CD4-positive, alpha-beta T cell treated with Interleukin-15 for 1 hour (primary cell): Measurements from ENCODE around the gene PKD1L1.
"Not testable (repeated sequence)": the region's sequence is repeated elsewhere in the genome, so short reads cannot be mapped to it uniquely, and the experiment has no call there.

ENCODE experiments used
- DNase-seq: peaks from one replicate; pipeline ENCODE4 v3.0.0-alpha.2; 2020

PKD1L1 gene

GRCh38 chr7:47957156-47957555, 8.9 kb upstream of the PKD1L1 start:
- DNase-seq, result no peak

- no peak for DNase-seq
These were observed 8.0 kb upstream of the PKD1L1 start for GRCh38 chr7:47956220-47956619.

GRCh38 chr7:47954231-47954911, 6.1 kb upstream of the PKD1L1 start:
- no peak for DNase-seq

GRCh38 chr7:47953822-47954221, 5.6 kb upstream of the PKD1L1 start:
- no peak for DNase-seq

GRCh38 chr7:47952224-47952623, 4.0 kb upstream of the PKD1L1 start:
- DNase-seq, result no peak

- no peak for DNase-seq
These were observed 3.1 kb upstream of the PKD1L1 start for GRCh38 chr7:47951374-47951773.

GRCh38 chr7:47950714-47951113, 2.4 kb upstream of the PKD1L1 start:
- DNase-seq, result no peak

GRCh38 chr7:47949703-47950102, 1.4 kb upstream of the PKD1L1 start:
- DNase-seq, result no peak

- DNase-seq, result no peak
These were observed 914 bp downstream of the PKD1L1 start for GRCh38 chr7:47947355-47947749.

GRCh38 chr7:47946581-47947354, 1.5 kb downstream of the PKD1L1 start:
- no peak for DNase-seq

GRCh38 chr7:47945261-47946015, 2.8 kb downstream of the PKD1L1 start:
- DNase-seq, result peak; percentile 51

GRCh38 chr7:47944536-47945260, 3.6 kb downstream of the PKD1L1 start:
- DNase-seq, result no peak

- no peak for DNase-seq
These were observed 4.4 kb downstream of the PKD1L1 start for GRCh38 chr7:47943676-47944474.

- not testable (repeated sequence) for DNase-seq
These were observed 5.6 kb downstream of the PKD1L1 start for GRCh38 chr7:47942651-47943050.

GRCh38 chr7:47942132-47942531, 6.1 kb downstream of the PKD1L1 start:
- no peak for DNase-seq

- peak; percentile 31 for DNase-seq
These were observed 7.0 kb downstream of the PKD1L1 start for GRCh38 chr7:47941136-47941844.

GRCh38 chr7:47940088-47941013, 7.9 kb downstream of the PKD1L1 start:
- no peak for DNase-seq

GRCh38 chr7:47939425-47940036, 8.7 kb downstream of the PKD1L1 start:
- DNase-seq, result no peak

GRCh38 chr7:47938574-47939165, 9.6 kb downstream of the PKD1L1 start:
- no peak for DNase-seq
